Astrocyte (in vitro differentiated cells and primary cell): ENCODE results near the gene AMOTL1.

ENCODE experiments used
- CTCF ChIP-seq: IDR thresholded peaks from 2 replicates; pipeline ENCODE4 v1.5.1; 2011; ENCODE audit warnings: low read depth, mild to moderate bottlenecking, inconsistent platforms, low read length, moderate library complexity; ENCODE audit not compliant: insufficient read depth
- EZH2 ChIP-seq: IDR thresholded peaks from 2 replicates; pipeline ENCODE4 v1.6.1; 2012; ENCODE audit warnings: mild to moderate bottlenecking, low read length, inconsistent platforms; ENCODE audit not compliant: insufficient read depth

GRCh38 chr11:94822080-94822479 is 53.9 kb downstream of the AMOTL1 start:
- TF ChIP-seq CTCF (no peak), EZH2 (no peak)
